NCI-H345 (cell line): Measurements from ENCODE around the gene ZFAND2B.

ENCODE experiments used
- DNase-seq: peaks from one replicate; lab custom pipeline; 2025; lab: John Stamatoyannopoulos, UW

The ZFAND2B gene

GRCh38 chr2:219206328-219207133 is at the start of gene ZFAND2B:
TSS of gene ZFAND2B (plus strand) at chr2:219206782. CDS start at chr2:219206988, 206 bp downstream.
- peak; percentile 95 for DNase-seq

DNA sequence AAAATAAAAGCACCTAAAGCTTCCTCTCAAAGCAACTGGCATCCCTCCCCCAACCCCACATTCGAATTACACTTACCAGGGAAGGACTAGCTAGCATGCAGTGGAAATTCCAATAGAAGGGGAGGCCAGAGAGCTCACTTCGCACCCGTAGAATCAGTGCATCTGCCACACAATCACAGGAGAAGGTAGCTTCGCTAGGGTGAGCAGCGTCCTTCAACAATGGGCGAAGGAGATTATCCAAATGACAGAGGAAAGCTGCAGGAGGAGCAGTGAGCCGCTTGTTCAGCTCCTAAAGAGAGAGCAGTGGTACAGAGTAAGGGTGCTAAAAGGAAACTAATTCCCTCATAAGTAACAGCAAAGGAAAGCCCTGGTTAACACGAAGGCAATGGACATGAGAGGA is 49.2 kb upstream of the ZFAND2B start:
- DNase-seq: no peak

GRCh38 chr2:219158025-219158424 is 48.6 kb upstream of the ZFAND2B start:
- DNase-seq: no peak

DNA sequence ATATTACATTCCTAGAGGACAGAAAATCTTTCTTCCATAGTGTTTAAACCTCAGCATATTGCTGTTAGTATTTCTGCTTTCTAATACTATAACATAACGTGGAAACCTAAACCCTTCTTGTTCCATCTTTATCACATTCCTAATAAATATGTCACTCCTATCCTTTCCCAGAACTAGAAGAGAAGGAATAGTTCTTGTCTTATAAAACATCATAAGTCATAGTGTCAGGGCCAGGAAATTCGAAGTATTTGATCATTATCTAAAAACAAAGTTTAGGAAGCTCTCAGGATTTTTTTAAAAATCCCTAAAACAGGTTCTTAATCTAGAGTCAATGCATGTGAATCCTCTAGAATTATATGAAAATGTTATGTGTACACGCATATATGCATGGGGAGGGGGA is 48.0 kb upstream of the ZFAND2B start:
- no peak for DNase-seq

DNA sequence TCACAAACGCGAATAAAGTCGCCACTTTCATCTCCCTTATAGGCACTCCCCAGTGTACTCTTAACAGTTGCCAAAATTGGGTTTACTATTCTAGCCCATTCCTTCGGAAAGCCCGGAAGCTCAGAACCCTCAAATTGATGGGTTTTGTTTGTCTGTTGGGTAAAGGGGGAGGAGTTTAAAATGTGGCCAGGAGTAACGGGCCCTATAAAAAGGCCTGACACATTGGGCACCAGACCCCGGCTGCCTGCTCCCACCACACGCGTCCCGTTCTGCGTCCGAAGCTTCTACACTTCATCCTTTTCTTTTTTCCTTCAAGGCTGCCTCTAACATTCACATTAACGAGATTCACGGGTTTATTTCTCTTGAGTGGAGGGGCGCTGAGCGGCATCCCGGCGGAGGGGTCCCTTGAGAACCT is 46.8 kb upstream of the ZFAND2B start:
- DNase-seq: no peak

GRCh38 chr2:219160186-219161017 is 46.2 kb upstream of the ZFAND2B start, which contains the start of gene NHEJ1:
TSS of gene NHEJ1 (minus strand) at chr2:219160815. CDS start at chr2:219158362, 2,453 bp downstream.
- DNase-seq: peak; percentile 87

DNA sequence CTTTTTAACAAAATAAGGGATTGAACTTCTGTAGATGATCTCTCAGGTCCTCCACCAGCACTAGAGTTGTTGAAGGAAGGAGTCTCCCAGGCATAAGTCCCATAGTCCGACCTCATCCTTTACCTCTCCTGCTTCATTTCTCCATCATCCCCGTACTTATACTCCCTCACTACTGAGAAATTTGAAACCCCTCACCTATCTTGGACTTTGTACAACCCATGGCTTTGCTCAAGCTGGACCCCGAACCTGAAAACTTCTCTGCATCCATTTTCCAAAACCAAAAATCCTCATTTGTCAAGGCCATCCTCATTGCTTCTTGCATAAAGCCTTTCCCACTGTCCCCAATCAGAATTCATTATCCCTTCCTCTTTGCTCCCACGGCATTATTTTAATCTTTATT is 45.5 kb upstream of the ZFAND2B start:
- DNase-seq: no peak

- no peak for DNase-seq
Observed at GRCh38 chr2:219163156-219163555, 43.4 kb upstream of the ZFAND2B start.

DNA sequence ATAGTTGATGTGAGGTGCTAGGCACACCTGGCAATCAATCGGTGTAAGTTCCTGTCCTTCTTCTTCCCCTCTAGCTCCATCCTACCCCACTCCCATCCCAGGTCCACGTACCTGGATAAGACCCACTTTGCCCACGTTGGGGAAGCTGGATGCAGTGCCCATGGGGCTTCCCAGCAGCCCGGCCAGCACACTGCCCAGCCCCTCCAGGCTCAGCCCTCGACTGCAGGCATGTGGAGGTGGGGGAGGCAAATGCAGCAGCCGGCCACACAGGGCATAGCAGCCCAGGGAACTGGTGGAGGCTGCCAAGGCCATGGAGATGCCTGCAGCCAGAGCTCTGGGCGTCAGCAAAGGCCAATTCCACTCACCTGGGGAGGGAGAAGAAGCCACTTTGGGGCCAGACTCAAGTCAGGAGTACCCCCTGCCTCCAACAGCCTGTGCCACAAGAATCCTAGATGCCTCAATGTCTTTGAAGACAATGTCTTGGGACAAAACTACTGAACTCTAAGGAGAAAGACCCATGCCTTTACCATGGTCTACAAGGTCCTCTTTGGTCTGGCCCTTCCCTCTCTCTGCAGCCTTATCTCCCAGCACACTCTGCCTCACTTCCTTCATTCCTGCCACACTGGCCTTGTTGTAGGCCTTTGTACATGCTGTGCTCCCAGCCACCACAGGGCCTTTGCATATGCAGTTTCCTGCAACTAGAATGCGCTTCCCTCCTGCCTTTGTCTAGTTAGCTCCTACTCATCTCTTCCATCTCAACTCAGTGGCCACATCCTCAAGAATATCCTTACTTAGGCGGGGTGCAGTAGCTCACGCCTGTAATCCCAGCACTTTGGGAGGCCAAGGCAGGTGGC is 41.3 kb upstream of the ZFAND2B start:
- no peak for DNase-seq

DNA sequence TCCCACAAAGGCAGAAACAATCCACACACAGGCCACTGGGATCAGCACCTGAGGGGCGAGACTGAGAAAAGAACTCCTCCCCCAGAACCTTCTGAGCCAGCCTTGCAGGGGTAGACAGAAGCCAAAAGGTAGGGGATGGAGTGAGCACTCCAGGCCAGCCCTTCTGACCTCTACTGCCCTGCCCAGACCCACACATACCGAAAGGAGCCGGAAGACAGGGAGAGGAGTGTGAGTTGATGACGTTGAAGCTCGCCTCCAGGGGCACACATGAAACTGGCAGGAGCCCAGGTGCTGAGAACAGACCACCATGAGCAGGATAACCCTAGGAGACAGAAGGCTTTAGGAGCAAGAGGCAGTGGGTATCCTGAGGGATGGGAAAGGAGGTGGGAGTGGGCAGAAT is 38.6 kb upstream of the ZFAND2B start:
- no peak for DNase-seq

GRCh38 chr2:219168526-219168925 is 38.1 kb upstream of the ZFAND2B start:
- DNase-seq: no peak

DNA sequence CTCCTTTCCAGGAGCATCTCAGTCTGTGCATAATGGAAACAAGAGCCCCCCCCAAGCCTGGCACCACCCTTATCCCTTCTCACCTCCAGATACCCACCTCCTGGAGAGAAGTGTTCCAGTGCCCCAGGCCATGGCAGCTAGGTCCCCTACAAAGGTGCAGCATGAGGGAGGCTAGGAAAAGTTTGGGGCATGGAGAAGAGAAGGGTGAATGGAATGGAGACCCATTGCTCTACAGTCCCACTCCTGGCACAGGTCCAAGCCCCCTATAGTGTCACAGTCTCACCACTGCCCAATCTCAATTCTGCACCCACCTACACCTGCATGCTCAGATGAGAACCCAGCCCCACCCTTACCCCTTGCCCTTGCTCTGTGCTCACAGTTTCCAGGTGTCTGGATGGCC is 37.6 kb upstream of the ZFAND2B start:
- DNase-seq: no peak

DNA sequence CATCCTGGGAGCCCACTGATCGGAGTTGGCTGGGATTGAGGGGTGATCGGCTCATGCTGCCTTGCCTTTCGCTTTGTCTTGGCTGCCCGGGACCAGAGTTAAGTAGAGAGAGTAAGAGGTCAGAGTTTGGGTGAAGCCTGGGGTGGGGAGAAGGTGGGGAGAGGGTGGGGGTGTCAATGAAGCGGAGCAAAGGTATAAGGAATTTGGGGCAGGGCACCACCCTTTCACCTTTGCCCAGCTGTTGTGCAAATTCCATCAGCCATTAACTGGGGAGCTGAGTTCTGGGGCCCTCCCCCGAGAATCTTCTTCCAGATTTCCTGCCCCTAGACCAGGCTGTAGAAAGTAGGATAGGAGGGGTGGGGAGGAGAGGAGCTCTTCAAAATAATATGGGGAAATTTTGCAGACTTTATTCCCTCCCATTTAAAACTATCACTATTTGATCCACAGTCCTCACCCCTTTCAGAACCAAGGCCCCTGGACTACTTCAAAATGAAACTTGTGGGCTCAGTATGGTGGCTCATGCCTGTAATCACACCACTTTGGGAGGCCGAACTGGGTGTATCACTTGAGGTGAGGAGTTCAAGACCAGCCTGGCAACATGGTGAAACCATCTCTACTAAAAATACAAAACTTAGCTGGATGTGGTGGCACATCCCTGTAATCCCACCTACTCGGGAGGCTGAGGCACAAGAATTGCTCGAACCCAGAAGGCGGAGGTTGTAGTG is 36.5 kb upstream of the ZFAND2B start, which contains the start of gene SLC23A3:
TSS of gene SLC23A3 (minus strand) at position 100 of the 725 bp plus-strand sequence. CDS start at position 55, 45 bp downstream.
- no peak for DNase-seq

DNA sequence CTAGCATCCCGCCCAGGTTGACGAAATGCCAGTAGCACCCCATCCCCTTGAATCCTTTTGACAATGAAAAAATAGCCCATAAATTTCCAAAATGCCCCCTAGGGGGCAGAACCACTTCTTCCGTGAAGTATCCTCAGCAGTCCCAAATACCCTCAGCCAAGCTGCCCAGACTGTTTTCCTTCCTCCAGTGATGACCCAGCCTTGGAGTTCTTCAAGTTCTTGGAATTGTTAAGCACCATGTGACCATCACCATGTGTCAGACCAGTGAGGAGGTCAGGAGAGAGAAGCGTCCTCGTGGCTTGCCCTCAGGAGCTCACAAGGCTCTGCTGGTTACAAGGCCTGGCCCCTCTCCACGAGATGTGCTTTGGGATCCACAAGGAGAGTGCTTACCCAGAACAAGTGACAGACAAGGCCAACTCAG is 35.3 kb upstream of the ZFAND2B start:
- peak; percentile 34 for DNase-seq

GRCh38 chr2:219172231-219173154 is 34.1 kb upstream of the ZFAND2B start:
- DNase-seq: no peak

DNA sequence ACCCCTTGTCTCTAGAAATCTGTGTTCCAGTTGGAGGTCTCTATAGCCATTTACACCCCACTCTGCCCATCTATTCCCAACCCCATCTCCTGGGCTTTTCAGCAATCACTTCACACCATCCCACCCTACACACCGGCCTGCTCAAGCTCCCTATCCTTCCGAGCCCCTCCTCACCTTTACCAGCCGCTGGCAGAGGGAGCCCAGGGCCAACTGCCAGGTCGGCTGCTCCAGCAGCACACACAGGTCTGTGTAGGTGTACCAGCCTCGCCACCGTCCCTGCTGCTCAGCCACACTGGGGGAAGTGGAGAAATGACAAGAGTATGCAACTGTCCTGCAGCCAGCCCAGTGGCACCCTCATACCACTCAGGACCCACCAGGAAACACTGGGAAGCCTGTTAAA is 33.4 kb upstream of the ZFAND2B start:
- no peak for DNase-seq

DNA sequence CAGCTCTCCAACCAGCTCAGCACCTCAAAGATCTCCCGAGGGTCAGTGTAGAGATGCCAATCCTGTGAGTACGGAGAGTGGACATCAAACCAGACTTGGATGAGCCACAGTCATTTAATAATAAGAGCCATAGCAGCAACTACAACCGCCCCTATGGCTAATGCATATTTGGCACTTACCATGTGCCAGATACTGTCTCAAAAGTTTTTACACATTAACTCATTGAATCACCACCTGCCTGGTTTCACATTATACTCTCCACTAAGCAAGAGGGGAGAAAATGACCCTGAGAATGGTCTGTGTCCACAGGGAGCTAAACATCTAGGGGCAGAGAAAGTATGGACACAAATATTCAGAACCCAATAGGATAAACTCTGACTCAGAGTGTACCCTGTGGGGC is 32.4 kb upstream of the ZFAND2B start:
- DNase-seq: no peak

DNA sequence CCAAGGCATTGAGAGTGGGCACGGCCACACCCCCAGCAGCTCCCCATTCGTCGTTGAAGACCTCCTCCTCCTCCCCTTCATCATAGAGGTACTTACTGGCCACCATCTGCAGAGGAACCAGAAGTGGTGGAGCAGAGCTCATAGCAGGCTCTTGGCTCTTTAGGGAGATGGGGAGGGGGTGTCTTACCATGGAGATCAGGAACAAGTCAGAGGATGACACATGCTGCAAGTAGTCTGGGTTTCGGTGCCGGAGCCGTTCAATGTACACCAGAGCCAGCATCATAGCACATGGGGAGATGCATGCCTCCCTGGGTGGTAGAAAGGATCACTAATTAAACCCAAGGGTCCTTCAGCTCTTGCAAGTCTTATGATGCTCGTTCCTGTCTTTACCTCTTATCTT is 31.8 kb upstream of the ZFAND2B start:
- DNase-seq: no peak

- no peak for DNase-seq
Observed at GRCh38 chr2:219175486-219175885, 31.1 kb upstream of the ZFAND2B start.
